K562 (cell line): ENCODE data around the gene KRT83. TPM values are rescaled to one million over a fixed set of nuclear protein-coding genes. Genes with fewer than 3 reads are reported as not detected.

Experiments
- ATAC-seq: fragments of 200-7000 bp; cut with Tn5 transposase; 3 replicates; pipeline ENCODE4 v1.9.1; 2020; ENCODE audit warnings: moderate library complexity
- BruUV-seq: library from RNA; stranded (reverse); fragments of 400-500 nt; replicated peaks from 2 replicates; lab custom pipeline; 2021; lab: Mats Ljungman, UMichigan
- CTCF ChIA-PET: fragments of 300-600 bp; formaldehyde crosslinking; extraction: SDS; loops from one replicate; lab custom pipeline; 2021; ENCODE audit warnings: low intra/inter-chr PET ratio; lab: Yijun Ruan, JAX
- POLR2A ChIA-PET: fragments of 300-600, 350-650 bp; sonication (Branson Sonifier 250); formaldehyde crosslinking; extraction: SDS; loops from one replicate; lab custom pipeline; 2021; ENCODE audit warnings: antibody characterized with exemption, inconsistent platforms; lab: Yijun Ruan, JAX
- DNase-seq, 4 experiments: peaks; one replicate each; pipeline versions ENCODE4 v3.0.0 to v3.0.0-alpha.2; 2011 to 2018; ENCODE audit warnings: low spot score in 3 of 4, mixed read lengths in 3 of 4; ENCODE audit errors: extremely low read depth in 1 of 4
- FAIRE-seq: peaks from 2 replicates; lab custom pipeline; 2011; peaks lifted over from hg19 to GRCh38; lab: Jason Lieb, UNC
- H2AFZ ChIP-seq: 2 replicates; pipeline ENCODE4 v1.6.0; 2011; ENCODE audit warnings: low read depth, low read length, control low read depth, inconsistent platforms
- H3K27ac ChIP-seq: fragments of 200-600 bp; 3 replicates; pipeline ENCODE4 v1.8.0; 2011; ENCODE audit warnings: low read depth, mild to moderate bottlenecking, control low read depth, inconsistent platforms, low read length, moderate library complexity, mixed read lengths; ENCODE audit errors: extremely low read depth
- H3K27me3 ChIP-seq, 2 experiments: fragments of 300-600 bp in 1 of 2; 2 replicates in 1 of 2; 3 replicates in 1 of 2; pipeline versions ENCODE4 v1.6.0 to v1.8.0; 2011; ENCODE audit warnings: inconsistent platforms in 2 of 2, low read length in 2 of 2, mild to moderate bottlenecking in 1 of 2, mixed read lengths in 1 of 2, moderate library complexity in 1 of 2; ENCODE audit not compliant: control insufficient read depth in 2 of 2, insufficient read depth in 2 of 2
- H3K36me3 ChIP-seq: fragments of 300-600 bp; 3 replicates; pipeline ENCODE4 v1.8.0; 2011; ENCODE audit warnings: mild to moderate bottlenecking, low read length, inconsistent platforms; ENCODE audit not compliant: control insufficient read depth, insufficient read depth
- H3K4me1 ChIP-seq, 2 experiments: fragments of 200-600 bp in 1 of 2; replicated peaks in 1 of 2; 2 replicates in 1 of 2; 3 replicates in 1 of 2; pipeline versions ENCODE4 v1.5.1 to v1.8.0; 2011; ENCODE audit warnings: inconsistent platforms in 2 of 2, low read length in 2 of 2, mild to moderate bottlenecking in 1 of 2, mixed read lengths in 1 of 2, moderate library complexity in 1 of 2; ENCODE audit not compliant: control insufficient read depth in 2 of 2, insufficient read depth in 2 of 2
- H3K4me2 ChIP-seq: 2 replicates; pipeline ENCODE4 v1.6.1; 2011; ENCODE audit warnings: low read length, control low read depth, inconsistent platforms, mixed read lengths; ENCODE audit not compliant: insufficient read depth
- H3K4me3 ChIP-seq: fragments of 200-600 bp; sonication (generic), shearing (Covaris generic); 2 replicates; pipeline ENCODE4 v1.5.1; 2016; ENCODE audit warnings: control low read depth, inconsistent platforms
- H3K79me2 ChIP-seq: fragments of 200-600 bp; 3 replicates; pipeline ENCODE4 v1.8.0; 2011; ENCODE audit warnings: low read length, inconsistent platforms; ENCODE audit not compliant: control insufficient read depth, insufficient read depth
- H3K9ac ChIP-seq, 2 experiments: 2 replicates each; pipeline versions ENCODE4 v1.6.0 to v1.6.1; 2011; ENCODE audit warnings: low read depth in 2 of 2, low read length in 2 of 2, control low read depth in 1 of 2, inconsistent platforms in 1 of 2, mild to moderate bottlenecking in 1 of 2, mixed read lengths in 1 of 2; ENCODE audit not compliant: insufficient read depth in 1 of 2
- H3K9me1 ChIP-seq: one replicate; pipeline ENCODE4 v1.6.0; 2011; ENCODE audit warnings: inconsistent platforms, mild to moderate bottlenecking, low read length, moderate library complexity; ENCODE audit not compliant: control insufficient read depth, insufficient read depth
- H3K9me3 ChIP-seq: replicated peaks from 2 replicates; pipeline ENCODE4 v1.5.1; 2011; ENCODE audit warnings: low read depth, low read length, inconsistent platforms; ENCODE audit not compliant: control insufficient read depth, insufficient read depth
- H4K20me1 ChIP-seq: replicated peaks from 2 replicates; pipeline ENCODE4 v1.6.1; 2011; ENCODE audit warnings: low read length, inconsistent platforms, mixed read lengths; ENCODE audit not compliant: control insufficient read depth, insufficient read depth
- BHLHE40 ChIP-seq: IDR thresholded peaks from 2 replicates; pipeline ENCODE4 v1.6.1; 2011; ENCODE audit warnings: low read length, improper control_type of control experiment
- CBX3 ChIP-seq, 2 experiments: IDR thresholded peaks; 1 replicate in 1 of 2; 2 replicates in 1 of 2; pipeline ENCODE4 v1.6.1; 2012; ENCODE audit warnings: inconsistent platforms in 2 of 2, low read length in 2 of 2, borderline replicate concordance in 1 of 2, control low read depth in 1 of 2
- HIVEP1 ChIP-seq: fragments of 250-450 bp; sonication (Bioruptor Pico); IDR thresholded peaks from 2 replicates; pipeline ENCODE4 v1.4.0; 2020; ENCODE audit warnings: mild to moderate bottlenecking
- HMGN3 ChIP-seq: IDR thresholded peaks from 2 replicates; pipeline ENCODE4 v1.6.1; 2011; ENCODE audit warnings: borderline replicate concordance, low read depth, mild to moderate bottlenecking, mixed read lengths, low read length; ENCODE audit not compliant: insufficient read length; ENCODE audit errors: extremely low read depth
- MECOM ChIP-seq: fragments of 250-450 bp; sonication (Bioruptor Pico); IDR thresholded peaks from 2 replicates; pipeline ENCODE4 v1.8.0; 2022; ENCODE audit warnings: inconsistent platforms
- NCOA4 ChIP-seq: fragments of 450-650 bp; IDR thresholded peaks from 2 replicates; pipeline ENCODE4 v1.6.1; 2018; ENCODE audit warnings: mild to moderate bottlenecking; ENCODE audit not compliant: partially characterized antibody
- RBM25 ChIP-seq: fragments of 200-400 bp; formaldehyde crosslinking; IDR thresholded peaks from 2 replicates; pipeline ENCODE4 v1.6.1; 2018; ENCODE audit warnings: low read length, low read depth, moderate library complexity; ENCODE audit not compliant: severe bottlenecking
- RFX7 ChIP-seq: fragments of 250-450 bp; sonication (Bioruptor Pico); IDR thresholded peaks from 2 replicates; pipeline ENCODE4 v1.5.1; 2021; ENCODE audit warnings: mild to moderate bottlenecking
- SREBF2 ChIP-seq: sonication (generic); formaldehyde crosslinking; IDR thresholded peaks from 2 replicates; pipeline ENCODE4 v1.4.0; 2020; ENCODE audit warnings: mild to moderate bottlenecking, missing genetic modification reagents
- SUPT5H ChIP-seq: fragments of 450-650 bp; IDR thresholded peaks from 2 replicates; pipeline ENCODE4 v1.6.1; 2016
- TCFL5 ChIP-seq: fragments of 250-450 bp; sonication (Bioruptor Pico); conservative IDR thresholded peaks from 2 replicates; pipeline ENCODE4 v1.6.1; 2021; ENCODE audit warnings: mild to moderate bottlenecking, moderate library complexity, matching md5 sums
- ZFPM2 ChIP-seq: fragments of 250-450 bp; sonication (Bioruptor Pico); IDR thresholded peaks from 2 replicates; pipeline ENCODE4 v1.5.1; 2022; ENCODE audit warnings: mild to moderate bottlenecking
- WGBS: fragments of 100-300 bp; shearing (Covaris generic); methylation state at CpG from one replicate; pipeline ENCODE4 v1.1.6; 2016; ENCODE audit warnings: low coverage, mixed read lengths; ENCODE audit not compliant: insufficient coverage; ENCODE audit errors: missing lambda C conversion rate; 5-methylcytosine and 5-hydroxymethylcytosine counted together
- in situ Hi-C: fragments of 300-500 bp; cut with MboI; formaldehyde crosslinking; loops from 4 replicates; pipeline ENCODE4 v1.15.0; 2018; ENCODE audit warnings: inconsistent platforms, mixed read lengths
- intact Hi-C: fragments of 100-400 bp; cut with micrococcal nuclease; formaldehyde crosslinking; loops from 2 replicates; pipeline ENCODE4 v1.14.2; 2022
- polyA plus RNA-seq, 8 experiments: library from polyadenylated mRNA; depleted of rRNA in 4 of 8; stranded (reverse) in 5 of 8; unstranded in 3 of 8; fragments of >200 nt; fragmentation: Nextera tagmentation in 2 of 8; fragmentation: Illumina TruSeq in 1 of 8; extraction: Ambion mirVana in 2 of 8; extraction: Trizol in 1 of 8; gene quantifications; 2 replicates each; pipeline versions ENCODE4 v1.2.1 to v1.2.3, GENCODE V29; 2011 to 2014; ENCODE audit warnings: inconsistent platforms in 1 of 8, missing spikeins in 1 of 8
- total RNA-seq, 7 experiments: library from RNA; depleted of rRNA in 6 of 7; stranded (reverse); fragments of >200 nt in 6 of 7; fragmentation: Illumina TruSeq in 2 of 7; extraction: Trizol in 2 of 7; gene quantifications; 2 replicates each; pipeline versions ENCODE4 v1.2.1 to v1.2.3, GENCODE V29; 2011 to 2021; ENCODE audit warnings: low replicate concordance in 1 of 7
- TF ChIP-seq, protein P1 (sequence below): fragments of 250-450 bp; sonication (Bioruptor Pico); IDR thresholded peaks from 2 replicates; pipeline ENCODE4 v1.8.0; 2022; ENCODE audit warnings: inconsistent platforms

Gene KRT83
- total and polyA plus RNA-seq, 9 of the 15 experiments (the other 6 are each of a cell fraction or from before 2014, with no cell fraction given), result not detected

DNA sequence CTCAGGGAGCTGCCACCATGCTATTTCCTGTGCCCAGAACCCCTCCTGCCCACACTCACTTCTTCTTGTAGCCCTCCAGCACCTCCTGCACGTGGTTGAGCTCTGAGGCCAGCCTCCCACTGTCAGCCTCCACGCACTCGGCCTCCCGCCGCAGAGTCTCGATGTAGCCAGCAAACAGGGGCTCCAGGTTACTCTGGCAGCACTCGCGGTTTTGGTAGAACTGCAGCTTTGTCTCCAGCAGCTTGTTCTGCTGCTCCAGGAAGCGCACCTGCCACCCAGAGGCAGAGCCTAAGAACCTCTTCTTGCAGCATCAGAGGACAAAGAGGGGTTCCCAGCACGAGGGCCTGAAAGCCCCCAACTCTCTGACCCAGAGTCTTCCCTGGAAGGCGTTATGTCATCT lies 2.1 kb downstream of the KRT83 start:
- no peak overlapping the region for H3K9ac ChIP-seq
- no peak overlapping the region for H3K4me3 ChIP-seq
- TF ChIP-seq HMGN3 (no peak), SREBF2 (CRISPR knock-in tag) (no peak), RBM25 (no peak), NCOA4 (no peak), CBX3 (IDR thresholded peaks at IDR 0.05; ENCODE audit: borderline replicate concordance in 1 of 2, low read length in 2 of 2) (no peak), MECOM (CRISPR knock-in tag) (no peak), RFX7 (CRISPR knock-in tag) (no peak), BHLHE40 (no peak), HIVEP1 (CRISPR knock-in tag) (no peak), ZFPM2 (no peak), TCFL5 (CRISPR knock-in tag) (no peak), SUPT5H (no peak)
- TF ChIP-seq, protein P1, sequence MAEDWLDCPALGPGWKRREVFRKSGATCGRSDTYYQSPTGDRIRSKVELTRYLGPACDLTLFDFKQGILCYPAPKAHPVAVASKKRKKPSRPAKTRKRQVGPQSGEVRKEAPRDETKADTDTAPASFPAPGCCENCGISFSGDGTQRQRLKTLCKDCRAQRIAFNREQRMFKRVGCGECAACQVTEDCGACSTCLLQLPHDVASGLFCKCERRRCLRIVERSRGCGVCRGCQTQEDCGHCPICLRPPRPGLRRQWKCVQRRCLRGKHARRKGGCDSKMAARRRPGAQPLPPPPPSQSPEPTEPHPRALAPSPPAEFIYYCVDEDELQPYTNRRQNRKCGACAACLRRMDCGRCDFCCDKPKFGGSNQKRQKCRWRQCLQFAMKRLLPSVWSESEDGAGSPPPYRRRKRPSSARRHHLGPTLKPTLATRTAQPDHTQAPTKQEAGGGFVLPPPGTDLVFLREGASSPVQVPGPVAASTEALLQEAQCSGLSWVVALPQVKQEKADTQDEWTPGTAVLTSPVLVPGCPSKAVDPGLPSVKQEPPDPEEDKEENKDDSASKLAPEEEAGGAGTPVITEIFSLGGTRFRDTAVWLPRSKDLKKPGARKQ (CRISPR knock-in tag), result no peak
- H3K9me3 ChIP-seq, result no peaks in the 10 kb centered on the region
- no peak overlapping the region for H3K27ac ChIP-seq
- H3K9me1 ChIP-seq, result no peaks in the 10 kb centered on the region
- no peak overlapping the region for H3K4me2 ChIP-seq
- H4K20me1 ChIP-seq, result peaks cover 4% of the 10 kb centered on the region; the same call in 1 of the 2 replicates
- no peak for DNase-seq
- no peaks in the 10 kb centered on the region for H3K79me2 ChIP-seq
- peaks cover 8 to 77% of the 10 kb centered on the region in 2 experiments; a peak in 4 of 5 replicates for H3K27me3 ChIP-seq
- BruUV-seq, result no TSS peak
- H2AFZ ChIP-seq, result no peak overlapping the region
- intact Hi-C loops, result no loop called here
- ChIA-PET CTCF (no interaction called here), POLR2A (interaction anchor here (0.8 kb wide), 1 partner anchor 8 kb away, joined by 4 read pairs; no protein-coding TSS in a partner anchor)
- under 1% methylated on average over 11 of the region's 11 CpGs for WGBS
- FAIRE-seq, result no peak
- H3K36me3 ChIP-seq, result no peaks in the 10 kb centered on the region
- ATAC-seq, result no peak
- no peaks in the 10 kb centered on the region for H3K4me1 ChIP-seq
- in situ Hi-C loops, result loop anchor here (5.0 kb wide), 1 partner anchor 102 kb away; no protein-coding TSS in a partner anchor
